A673 (cell line): ENCODE results near the gene PLCD3. TPM values are rescaled to one million over a fixed set of nuclear protein-coding genes. Genes with fewer than 3 reads are reported as not detected.

Source experiments
- BruUV-seq: library from RNA; stranded (reverse); fragments of 400-500 nt; replicated peaks from 2 replicates; lab custom pipeline; 2021; lab: Mats Ljungman, UMichigan
- CTCF ChIA-PET: fragments of 300-600 bp; sonication (Branson Sonifier 250); formaldehyde crosslinking; loops from one replicate; lab custom pipeline; 2022; ENCODE audit warnings: antibody characterized with exemption; lab: Charles Lee
- POLR2A ChIA-PET: fragments of 300-600 bp; sonication (Branson Sonifier 250); formaldehyde crosslinking; loops from one replicate; lab custom pipeline; 2022; ENCODE audit warnings: antibody characterized with exemption; ENCODE audit not compliant: low non-redundant PET; lab: Charles Lee
- DNase-seq: peaks from one replicate; pipeline ENCODE4 v3.0.0-alpha.2; 2015; ENCODE audit warnings: low spot score
- H3K27ac ChIP-seq: fragments of 200-600 bp; sonication (generic); 2 replicates; pipeline ENCODE4 v1.5.1; 2016; ENCODE audit warnings: mixed run types, low read depth, mild to moderate bottlenecking, mixed read lengths, antibody characterized with exemption, low read length; ENCODE audit not compliant: poor library complexity, severe bottlenecking
- H3K27me3 ChIP-seq: fragments of 200-600 bp; sonication (generic); replicated peaks from 2 replicates; pipeline ENCODE4 v1.6.1; 2017; ENCODE audit warnings: mixed run types, low read depth, mild to moderate bottlenecking, mixed read lengths, antibody characterized with exemption, low read length; ENCODE audit not compliant: insufficient read depth, poor library complexity
- H3K36me3 ChIP-seq: fragments of 200-600 bp; sonication (generic); 2 replicates; pipeline ENCODE4 v1.6.1; 2016; ENCODE audit warnings: mixed run types, mild to moderate bottlenecking, mixed read lengths, antibody characterized with exemption, low read length; ENCODE audit not compliant: insufficient read depth, poor library complexity, severe bottlenecking
- H3K4me1 ChIP-seq: fragments of 200-600 bp; sonication (generic); 2 replicates; pipeline ENCODE4 v1.6.1; 2017; ENCODE audit warnings: mixed run types, mild to moderate bottlenecking, mixed read lengths, antibody characterized with exemption, low read length; ENCODE audit not compliant: insufficient read depth, poor library complexity, severe bottlenecking
- H3K4me3 ChIP-seq: fragments of 200-600 bp; sonication (generic); 2 replicates; pipeline ENCODE4 v1.5.1; 2016; ENCODE audit warnings: low read depth, mixed run types, mild to moderate bottlenecking, mixed read lengths, low read length; ENCODE audit not compliant: poor library complexity, severe bottlenecking
- H3K9me3 ChIP-seq: fragments of 200-600 bp; sonication (generic); 2 replicates; pipeline ENCODE4 v1.6.1; 2016; ENCODE audit warnings: mixed run types, low read depth, mild to moderate bottlenecking, mixed read lengths, antibody characterized with exemption, low read length; ENCODE audit not compliant: poor library complexity, severe bottlenecking
- EZH2 ChIP-seq: fragments of 200-600 bp; sonication (generic); IDR thresholded peaks from 2 replicates; pipeline ENCODE4 v1.6.1; 2017; ENCODE audit warnings: borderline replicate concordance, low read depth, mild to moderate bottlenecking, mixed read lengths, antibody characterized with exemption, low read length; ENCODE audit not compliant: poor library complexity, severe bottlenecking
- intact Hi-C: fragments of 100-400 bp; cut with micrococcal nuclease; formaldehyde crosslinking; loops from one replicate; pipeline ENCODE4 v1.10.0; 2022; ENCODE audit not compliant: unreplicated experiment
- total RNA-seq: library from RNA; stranded (reverse); gene quantifications from 2 replicates; pipeline ENCODE4 v1.2.3, GENCODE V29; 2021
- TF ChIP-seq, protein P1 (sequence below): fragments of 300-800, 200-600 bp; sonication (generic); conservative IDR thresholded peaks from 2 replicates; pipeline ENCODE4 v1.5.1; 2017; ENCODE audit warnings: low read depth, mild to moderate bottlenecking, antibody characterized with exemption, low read length, moderate library complexity, mixed read lengths

PLCD3 gene
- total RNA-seq, 1 experiment from 2014 or later: 12.0 TPM

DNA sequence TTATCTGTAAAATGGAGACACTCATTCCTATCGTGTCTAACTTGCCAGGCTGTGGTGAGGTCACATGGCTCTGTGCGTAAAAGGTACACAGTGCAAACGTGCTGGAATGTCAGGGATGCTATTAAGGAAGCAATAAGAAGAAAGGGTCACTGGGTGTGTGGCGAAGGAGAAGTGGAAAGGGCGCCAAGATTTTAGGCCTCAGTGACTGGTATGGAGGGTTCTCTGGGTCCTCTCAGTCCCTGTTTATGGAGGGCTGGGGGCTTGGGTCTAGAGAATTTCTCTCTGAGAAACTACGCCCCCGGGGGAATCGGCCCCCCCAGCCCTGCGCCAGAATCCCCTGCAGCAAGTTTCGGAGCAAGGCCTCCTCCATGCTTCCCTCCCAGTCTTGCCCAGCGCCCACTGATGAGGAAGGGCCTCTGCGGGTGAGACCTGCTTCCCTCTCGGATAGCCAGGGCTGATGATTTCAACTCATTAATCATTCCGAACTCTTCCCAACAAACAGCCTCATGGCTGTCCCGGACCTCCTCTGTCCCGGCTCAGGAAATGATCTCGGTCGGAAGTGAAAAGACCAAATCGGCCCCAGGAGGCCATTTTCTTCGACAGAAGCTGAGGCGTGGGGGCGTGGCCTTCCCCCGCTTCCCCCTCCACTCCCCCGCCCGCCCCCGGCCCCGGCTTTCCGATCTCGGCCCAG, 14.7 kb upstream of the PLCD3 start:
- intact Hi-C loops: no loop called here
- POLR2A ChIA-PET: no interaction called here
- DNase-seq: peak; percentile 72

DNA sequence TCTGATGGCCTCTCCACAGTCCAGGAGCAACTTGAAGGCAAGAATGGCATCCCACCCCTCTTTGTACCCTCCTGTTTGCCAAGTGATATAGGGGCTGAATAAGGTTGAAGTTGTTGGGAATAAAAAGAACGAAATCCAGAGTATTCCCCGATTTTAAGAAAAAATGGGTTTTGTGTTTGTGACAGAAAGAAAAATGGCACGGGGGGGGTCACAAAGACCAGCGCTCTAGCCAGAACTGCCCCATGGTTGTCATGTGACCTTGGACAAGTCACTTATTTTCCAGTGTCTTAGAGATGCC, 14.2 kb upstream of the PLCD3 start:
- Histone ChIP-seq H3K4me1 (peaks cover 22% of the 10 kb centered on the region), H3K27me3 (no peaks in the 10 kb centered on the region), H3K36me3 (no peaks in the 10 kb centered on the region), H3K9me3 (no peaks in the 10 kb centered on the region), H3K4me3 (peak overlapping the region; percentile 47), H3K27ac (peak overlapping the region; percentile 98)
- BruUV-seq: no TSS peak
- TF ChIP-seq EZH2: no peak
- TF ChIP-seq, protein P1, sequence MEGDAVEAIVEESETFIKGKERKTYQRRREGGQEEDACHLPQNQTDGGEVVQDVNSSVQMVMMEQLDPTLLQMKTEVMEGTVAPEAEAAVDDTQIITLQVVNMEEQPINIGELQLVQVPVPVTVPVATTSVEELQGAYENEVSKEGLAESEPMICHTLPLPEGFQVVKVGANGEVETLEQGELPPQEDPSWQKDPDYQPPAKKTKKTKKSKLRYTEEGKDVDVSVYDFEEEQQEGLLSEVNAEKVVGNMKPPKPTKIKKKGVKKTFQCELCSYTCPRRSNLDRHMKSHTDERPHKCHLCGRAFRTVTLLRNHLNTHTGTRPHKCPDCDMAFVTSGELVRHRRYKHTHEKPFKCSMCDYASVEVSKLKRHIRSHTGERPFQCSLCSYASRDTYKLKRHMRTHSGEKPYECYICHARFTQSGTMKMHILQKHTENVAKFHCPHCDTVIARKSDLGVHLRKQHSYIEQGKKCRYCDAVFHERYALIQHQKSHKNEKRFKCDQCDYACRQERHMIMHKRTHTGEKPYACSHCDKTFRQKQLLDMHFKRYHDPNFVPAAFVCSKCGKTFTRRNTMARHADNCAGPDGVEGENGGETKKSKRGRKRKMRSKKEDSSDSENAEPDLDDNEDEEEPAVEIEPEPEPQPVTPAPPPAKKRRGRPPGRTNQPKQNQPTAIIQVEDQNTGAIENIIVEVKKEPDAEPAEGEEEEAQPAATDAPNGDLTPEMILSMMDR: no peak
- ChIA-PET POLR2A (no interaction called here), CTCF (no interaction called here)
- DNase-seq: no peak
- intact Hi-C loops: no loop called here

More for the DNA sequence above, 14.7 kb upstream of the PLCD3 start:
- Histone ChIP-seq H3K36me3 (no peaks in the 10 kb centered on the region), H3K27ac (peak overlapping the region; percentile 98), H3K4me1 (peaks cover 26% of the 10 kb centered on the region), H3K4me3 (peak overlapping the region; percentile 47), H3K9me3 (no peaks in the 10 kb centered on the region), H3K27me3 (no peaks in the 10 kb centered on the region)
- CTCF ChIA-PET: interaction anchor here (3.3 kb wide), 1 partner anchor 12 kb away, joined by 16 read pairs; the partner anchor contains the start of gene ACBD4
- TF ChIP-seq, protein P1: no peak
- no peak for TF ChIP-seq EZH2
- BruUV-seq: TSS peak; percentile 72

- no peak overlapping the region for H3K27ac ChIP-seq
- no peak for DNase-seq
- H3K4me1 ChIP-seq: peaks cover 20% of the 10 kb centered on the region
- no peak for TF ChIP-seq EZH2
- TF ChIP-seq, protein P1: no peak
- H3K36me3 ChIP-seq: no peaks in the 10 kb centered on the region
- no TSS peak for BruUV-seq
- CTCF ChIA-PET: no interaction called here
- no peaks in the 10 kb centered on the region for H3K9me3 ChIP-seq
- POLR2A ChIA-PET: no interaction called here
- no peaks in the 10 kb centered on the region for H3K27me3 ChIP-seq
- H3K4me3 ChIP-seq: no peak overlapping the region
- intact Hi-C loops: no loop called here
Measured at GRCh38 chr17:45146166-45146565, 13.9 kb upstream of the PLCD3 start.
